ENCODE results near the gene SH3PXD2A. TPM values are rescaled to one million over a fixed set of nuclear protein-coding genes. Genes with fewer than 3 reads are reported as not detected.

Gene SH3PXD2A
- total and polyA plus RNA-seq, 2 of the 4 experiments (the other 2 are of a cell fraction), result 6.3 to 23.0 TPM

DNA sequence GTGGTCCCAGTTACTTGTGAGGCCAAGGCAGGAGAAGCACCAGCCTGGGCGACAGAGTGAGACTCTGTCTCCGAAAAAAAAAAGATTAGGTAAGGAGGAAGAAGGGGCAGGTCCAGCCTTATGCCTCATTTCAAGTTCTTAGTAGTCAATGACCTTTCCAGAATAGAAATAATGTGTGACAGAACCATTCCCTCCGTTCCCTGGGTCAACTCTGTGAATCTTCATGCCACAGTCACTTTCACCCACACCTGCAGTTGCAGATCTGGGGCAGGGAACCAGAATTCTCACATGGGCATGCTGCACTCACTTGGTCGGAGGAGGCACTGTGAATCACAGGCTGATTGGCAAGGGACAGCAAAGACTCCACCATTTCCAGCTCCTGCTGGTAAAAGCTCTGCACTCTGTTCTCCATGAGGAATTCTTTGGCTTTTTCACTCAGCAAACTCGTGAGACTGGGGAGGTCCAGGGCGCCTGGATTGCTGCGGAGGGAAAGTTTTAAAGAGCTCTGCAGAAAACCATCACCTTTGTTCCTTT is 41.9 kb upstream of the SH3PXD2A start:
- POLR2A ChIA-PET (ENCODE audit: unreplicated experiment), result no interaction called here
- CTCF ChIA-PET, result interaction anchor here (1.3 kb wide), 1 partner anchor 9 kb away, joined by 4 read pairs; no protein-coding TSS in a partner anchor
- Histone ChIP-seq H3K4me1 (ENCODE audit: control insufficient read depth, insufficient read depth, low read length) (peaks cover 19% of the 10 kb centered on the region), H3K23ac (ENCODE audit: low read depth, low read length) (no peak overlapping the region), H4K5ac (ENCODE audit: low read depth, low read length) (no peak overlapping the region), H2BK15ac (ENCODE audit: low read depth, low read length) (no peak overlapping the region), H3K4ac (ENCODE audit: low read depth, low read length) (peak overlapping the region; percentile 15; the same call in 1 of the 2 replicates), H2BK5ac (ENCODE audit: low read depth, low read length, poor library complexity, severe bottlenecking) (no peak overlapping the region), H3K56ac (ENCODE audit: extremely low read depth, insufficient read depth, low read length) (no peak overlapping the region), H3K27ac (ENCODE audit: insufficient read depth, low read length) (no peak overlapping the region), H3K27me3 (ENCODE audit: control insufficient read depth, insufficient read depth, low read length) (no peaks in the 10 kb centered on the region), H3K4me2 (ENCODE audit: low read depth, low read length) (no peak overlapping the region), H3K4me3 (ENCODE audit: insufficient read depth, low read depth, low read length) (no peak overlapping the region), H3K36me3 (ENCODE audit: control insufficient read depth, insufficient read depth, low read length) (peaks cover 12% of the 10 kb centered on the region; the same call in 1 of the 2 replicates), H2AFZ (replicated peaks; ENCODE audit: low read length, poor library complexity) (no peak overlapping the region), H3K9ac (ENCODE audit: low read depth, low read length) (no peak overlapping the region), H4K20me1 (ENCODE audit: insufficient read depth, low read length) (no peaks in the 10 kb centered on the region), H2BK120ac (ENCODE audit: low read depth, low read length) (no peak overlapping the region), H3K79me1 (ENCODE audit: low read depth in 1 of 2, low read length in 2 of 2) (peaks cover 0 to 14% of the 10 kb centered on the region in 2 experiments; a peak in 1 of 4 replicates), H4K8ac (ENCODE audit: low read depth in 2 of 2, low read length in 2 of 2) (no peak overlapping the region), H2BK20ac (ENCODE audit: low read depth, low read length) (no peak overlapping the region; the same call in 1 of the 2 replicates), H2AK9ac (replicated peaks; ENCODE audit: low read depth, low read length, poor library complexity) (no peak overlapping the region), H2AK5ac (ENCODE audit: low read depth, low read length) (no peak overlapping the region), H3K9me1 (ENCODE audit: insufficient read depth, low read length) (peaks cover 7% of the 10 kb centered on the region), H3K9me3 (ENCODE audit: control insufficient read depth, insufficient read depth, low read length) (no peaks in the 10 kb centered on the region), H3K14ac (replicated peaks; ENCODE audit: low read depth, low read length) (no peak overlapping the region), H3K18ac (ENCODE audit: low read depth, low read length) (no peak overlapping the region), H4K91ac (ENCODE audit: insufficient read depth, low read depth, low read length) (no peak overlapping the region)
- in situ Hi-C loops (cut with MboI; ENCODE audit: low sequenced_read_pairs), result no loop called here
- intact Hi-C loops (cut with micrococcal nuclease), result no loop called here
- no peak for DNase-seq
- no peak for ATAC-seq (ENCODE audit: low read depth)
- dilution Hi-C loops (cut with HindIII; ENCODE audit: low sequenced_read_pairs, unreplicated experiment), result no loop called here
- BruUV-seq (replicated peaks), result no TSS peak
- TF ChIP-seq RCOR1 (IDR thresholded peaks at IDR 0.05; ENCODE audit: insufficient replicate concordance, low read length) (no peak), FOS (IDR thresholded peaks at IDR 0.05; ENCODE audit: low read depth, low read length) (no peak), BHLHE40 (IDR thresholded peaks at IDR 0.05; ENCODE audit: low read depth, low read length) (no peak), RAD21 (IDR thresholded peaks at IDR 0.05; ENCODE audit: low read length) (no peak), NFE2L2 (IDR thresholded peaks at IDR 0.05; ENCODE audit: low read depth, low read length) (no peak), SMC3 (IDR thresholded peaks at IDR 0.05; ENCODE audit: low read depth, low read length) (no peak), USF2 (IDR thresholded peaks at IDR 0.05; ENCODE audit: low read depth, low read length) (no peak), POLR2A (IDR thresholded peaks at IDR 0.05; ENCODE audit: low read depth, low read length) (no peak), MXI1 (IDR thresholded peaks at IDR 0.05; ENCODE audit: borderline replicate concordance, low read depth, low read length) (no peak), RFX5 (IDR thresholded peaks at IDR 0.05; ENCODE audit: low read depth, low read length) (no peak), CEBPB (IDR thresholded peaks at IDR 0.05; ENCODE audit: low read depth, low read length) (no peak), MAFK (IDR thresholded peaks at IDR 0.05; ENCODE audit: low read depth, low read length) (no peak), CHD1 (IDR thresholded peaks at IDR 0.05; ENCODE audit: low read depth, low read length) (no peak), CTCF (conservative IDR thresholded peaks at IDR 0.05; ENCODE audit: low read depth, low read length) (no peak), MAZ (IDR thresholded peaks at IDR 0.05; ENCODE audit: borderline replicate concordance, low read depth, low read length) (no peak)
- TF ChIP-seq, protein P1, sequence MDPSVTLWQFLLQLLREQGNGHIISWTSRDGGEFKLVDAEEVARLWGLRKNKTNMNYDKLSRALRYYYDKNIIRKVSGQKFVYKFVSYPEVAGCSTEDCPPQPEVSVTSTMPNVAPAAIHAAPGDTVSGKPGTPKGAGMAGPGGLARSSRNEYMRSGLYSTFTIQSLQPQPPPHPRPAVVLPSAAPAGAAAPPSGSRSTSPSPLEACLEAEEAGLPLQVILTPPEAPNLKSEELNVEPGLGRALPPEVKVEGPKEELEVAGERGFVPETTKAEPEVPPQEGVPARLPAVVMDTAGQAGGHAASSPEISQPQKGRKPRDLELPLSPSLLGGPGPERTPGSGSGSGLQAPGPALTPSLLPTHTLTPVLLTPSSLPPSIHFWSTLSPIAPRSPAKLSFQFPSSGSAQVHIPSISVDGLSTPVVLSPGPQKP (IDR thresholded peaks at IDR 0.05; ENCODE audit: borderline replicate concordance, low read depth, low read length), result no peak
- WGBS, 2 experiments (ENCODE audit: extremely low coverage in 2 of 2, insufficient read length in 1 of 2), result 100% methylated on average over 1 of the region's 7 CpGs; no CpG with 5 or more reads in 1 of the 2 experiments
